GM19351 (cell line): ENCODE data around the gene GGTLC2.

Experiments
- ATAC-seq: cut with Tn5 transposase; IDR thresholded peaks from one replicate; pipeline ENCODE4 v1.9.1; 2021; ENCODE audit warnings: mild to moderate bottlenecking, moderate library complexity; ENCODE audit not compliant: unreplicated experiment

Gene GGTLC2

GRCh38 chr22:22689621-22690345 lies 45.4 kb downstream of the GGTLC2 start:
- no peak for ATAC-seq

- no peak for ATAC-seq
These were observed 46.6 kb downstream of the GGTLC2 start for GRCh38 chr22:22691055-22691454.

GRCh38 chr22:22691716-22692701 lies 47.6 kb downstream of the GGTLC2 start:
- ATAC-seq: no peak

- no peak for ATAC-seq
These were observed 48.5 kb downstream of the GGTLC2 start for GRCh38 chr22:22692707-22693530.

- no peak for ATAC-seq
These were observed 49.1 kb downstream of the GGTLC2 start for GRCh38 chr22:22693531-22693884.

GRCh38 chr22:22694106-22694505 lies 49.7 kb downstream of the GGTLC2 start:
- ATAC-seq: no peak

GRCh38 chr22:22696104-22696503 lies 51.7 kb downstream of the GGTLC2 start:
- ATAC-seq: no peak
